ENCODE results near the gene STAB2. TPM values are rescaled to one million over a fixed set of nuclear protein-coding genes. Genes with fewer than 3 reads are reported as not detected.

STAB2 gene, protein sequence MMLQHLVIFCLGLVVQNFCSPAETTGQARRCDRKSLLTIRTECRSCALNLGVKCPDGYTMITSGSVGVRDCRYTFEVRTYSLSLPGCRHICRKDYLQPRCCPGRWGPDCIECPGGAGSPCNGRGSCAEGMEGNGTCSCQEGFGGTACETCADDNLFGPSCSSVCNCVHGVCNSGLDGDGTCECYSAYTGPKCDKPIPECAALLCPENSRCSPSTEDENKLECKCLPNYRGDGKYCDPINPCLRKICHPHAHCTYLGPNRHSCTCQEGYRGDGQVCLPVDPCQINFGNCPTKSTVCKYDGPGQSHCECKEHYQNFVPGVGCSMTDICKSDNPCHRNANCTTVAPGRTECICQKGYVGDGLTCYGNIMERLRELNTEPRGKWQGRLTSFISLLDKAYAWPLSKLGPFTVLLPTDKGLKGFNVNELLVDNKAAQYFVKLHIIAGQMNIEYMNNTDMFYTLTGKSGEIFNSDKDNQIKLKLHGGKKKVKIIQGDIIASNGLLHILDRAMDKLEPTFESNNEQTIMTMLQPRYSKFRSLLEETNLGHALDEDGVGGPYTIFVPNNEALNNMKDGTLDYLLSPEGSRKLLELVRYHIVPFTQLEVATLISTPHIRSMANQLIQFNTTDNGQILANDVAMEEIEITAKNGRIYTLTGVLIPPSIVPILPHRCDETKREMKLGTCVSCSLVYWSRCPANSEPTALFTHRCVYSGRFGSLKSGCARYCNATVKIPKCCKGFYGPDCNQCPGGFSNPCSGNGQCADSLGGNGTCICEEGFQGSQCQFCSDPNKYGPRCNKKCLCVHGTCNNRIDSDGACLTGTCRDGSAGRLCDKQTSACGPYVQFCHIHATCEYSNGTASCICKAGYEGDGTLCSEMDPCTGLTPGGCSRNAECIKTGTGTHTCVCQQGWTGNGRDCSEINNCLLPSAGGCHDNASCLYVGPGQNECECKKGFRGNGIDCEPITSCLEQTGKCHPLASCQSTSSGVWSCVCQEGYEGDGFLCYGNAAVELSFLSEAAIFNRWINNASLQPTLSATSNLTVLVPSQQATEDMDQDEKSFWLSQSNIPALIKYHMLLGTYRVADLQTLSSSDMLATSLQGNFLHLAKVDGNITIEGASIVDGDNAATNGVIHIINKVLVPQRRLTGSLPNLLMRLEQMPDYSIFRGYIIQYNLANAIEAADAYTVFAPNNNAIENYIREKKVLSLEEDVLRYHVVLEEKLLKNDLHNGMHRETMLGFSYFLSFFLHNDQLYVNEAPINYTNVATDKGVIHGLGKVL (N-terminal part only)
- 1 to 10 TPM; 1.0 to 8.2 (median 5.1) TPM for polyA plus RNA-seq (ENCODE audit: insufficient read length in 10 of 10)
- long read RNA-seq, donor 1: 0 reads
- long read RNA-seq, donor 2: 0 reads
- long read RNA-seq, donor 3: 0 reads
- long read RNA-seq, donor 4: 0 reads
- long read RNA-seq, donor 5: 0 reads
- long read RNA-seq, donor 6: 0 reads
- long read RNA-seq, donor 7: 0 reads
- long read RNA-seq, donor 8: 0 reads
- long read RNA-seq, donor 9: 0 reads

DNA sequence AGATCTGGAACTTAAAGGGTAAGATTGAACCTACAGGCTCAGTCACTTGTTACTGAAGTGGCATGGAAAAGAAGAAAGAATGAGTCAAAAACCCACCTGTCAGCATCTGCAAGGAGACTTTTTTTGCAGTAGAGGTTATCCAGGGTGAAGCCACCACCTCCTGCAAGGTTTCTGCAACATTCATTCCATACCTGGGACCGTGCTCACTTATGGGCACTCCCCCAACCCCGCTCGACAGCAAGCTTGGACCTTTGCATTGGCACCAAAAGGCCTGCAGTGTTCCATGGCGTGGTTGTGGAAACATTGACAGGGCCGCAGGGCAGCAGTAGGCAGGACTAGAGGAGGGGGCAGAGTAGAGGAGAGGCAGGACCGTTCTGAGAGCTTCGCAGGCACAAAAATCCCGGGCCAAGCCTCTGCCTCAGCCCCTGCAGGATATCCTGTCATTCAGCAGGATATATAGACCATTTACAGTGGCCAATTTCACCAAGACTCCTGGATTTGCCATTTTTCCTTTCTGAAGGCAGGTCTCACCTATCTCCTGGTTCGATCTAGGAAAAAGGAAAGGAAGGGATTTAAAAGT is at the start of gene STAB2:
STAB2 (plus strand) TSS at position 483 of the 580 bp plus-strand sequence. CDS start 204 bp downstream, outside the sequence.
- DNase-seq: no peak

DNA sequence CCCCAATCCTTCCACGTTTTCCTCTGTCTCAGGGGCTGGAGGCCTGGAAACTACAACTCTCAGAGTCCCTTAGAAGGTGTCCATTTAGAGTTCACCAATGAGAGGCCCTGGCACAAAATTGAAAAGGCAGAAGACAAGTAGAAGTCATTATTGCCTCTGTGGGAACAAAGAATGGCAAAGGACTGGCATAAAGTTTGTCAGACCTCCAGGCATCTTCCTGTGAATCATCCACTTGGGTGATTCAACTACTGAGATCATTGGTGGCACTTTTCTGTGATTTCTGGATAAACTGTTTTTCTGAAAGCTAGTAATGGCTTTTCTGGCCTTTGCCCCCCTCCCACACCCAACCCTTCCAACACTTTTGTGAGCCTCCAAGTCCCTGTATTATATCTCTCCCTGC is 48.7 kb upstream of the STAB2 start:
- DNase-seq: no peak

DNA sequence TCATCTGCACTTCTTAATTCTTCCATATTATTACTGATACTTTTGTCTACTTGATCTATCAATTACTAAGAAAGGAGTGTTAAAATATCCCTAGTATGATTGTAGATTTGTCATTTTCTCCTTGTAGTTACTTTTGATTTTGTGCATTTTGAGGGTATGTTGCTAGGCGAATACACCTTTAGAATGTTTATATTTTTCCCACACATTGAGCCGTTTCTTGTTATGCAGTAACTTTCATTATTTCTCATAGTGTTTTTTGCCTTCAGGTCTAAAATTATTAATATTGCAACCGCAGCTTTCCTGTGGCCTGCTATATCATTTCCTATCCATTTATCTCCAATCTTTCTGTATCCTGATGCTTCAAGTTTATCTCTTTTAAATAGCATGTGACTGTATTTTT is 46.8 kb upstream of the STAB2 start:
- no peak for DNase-seq

- no peak for DNase-seq
Observed at GRCh38 chr12:103542078-103542477, 45.0 kb upstream of the STAB2 start.

DNA sequence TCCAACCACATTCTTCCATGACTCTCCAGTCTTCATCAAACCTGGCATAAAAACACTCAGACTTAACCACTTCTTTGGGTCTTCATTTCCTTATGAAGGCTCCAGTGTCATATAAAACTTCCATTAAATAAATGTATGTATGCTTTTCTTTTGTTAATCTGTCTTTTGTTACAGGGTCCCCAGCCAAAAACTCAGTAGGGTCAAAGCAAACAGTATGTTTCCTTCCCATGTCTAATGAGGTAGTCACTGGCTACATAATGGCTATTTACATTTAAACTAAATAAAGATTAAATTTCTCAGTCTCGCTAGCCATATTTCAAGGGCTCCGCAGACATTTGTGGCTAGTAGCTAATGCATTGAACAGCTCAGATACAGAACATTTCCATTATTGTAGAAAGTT is 40.1 kb upstream of the STAB2 start:
- no peak for DNase-seq

GRCh38 chr12:103547376-103547775 is 39.7 kb upstream of the STAB2 start:
- no peak for DNase-seq

GRCh38 chr12:103547929-103548328 is 39.1 kb upstream of the STAB2 start:
- DNase-seq: no peak

- peak; percentile 55 to 70 (median 66) for DNase-seq
Observed at GRCh38 chr12:103548622-103549601, 38.2 kb upstream of the STAB2 start.

GRCh38 chr12:103556890-103557627 is 30.0 kb upstream of the STAB2 start:
- DNase-seq: peak; percentile 39 to 75 (median 63)

DNA sequence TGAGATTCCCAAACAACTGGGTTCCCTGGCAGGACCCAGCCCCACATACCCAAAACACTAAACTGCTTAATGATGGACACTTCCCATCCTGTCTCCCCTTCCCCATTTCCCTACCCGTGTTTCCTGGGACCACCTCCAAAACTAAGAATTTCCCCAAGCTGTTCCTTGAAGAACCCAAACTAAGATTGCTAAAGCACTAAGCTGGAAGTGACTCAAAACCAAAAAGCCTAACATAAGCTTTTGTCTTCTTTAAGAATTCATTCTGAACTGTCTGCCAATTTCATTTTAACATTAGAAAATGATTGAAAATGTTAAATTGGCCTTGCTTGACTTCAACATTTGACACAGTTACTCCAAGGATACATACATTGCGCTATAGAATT is 29.5 kb upstream of the STAB2 start:
- peak in 2 of 3 donors; percentile 33 to 65 for DNase-seq

DNA sequence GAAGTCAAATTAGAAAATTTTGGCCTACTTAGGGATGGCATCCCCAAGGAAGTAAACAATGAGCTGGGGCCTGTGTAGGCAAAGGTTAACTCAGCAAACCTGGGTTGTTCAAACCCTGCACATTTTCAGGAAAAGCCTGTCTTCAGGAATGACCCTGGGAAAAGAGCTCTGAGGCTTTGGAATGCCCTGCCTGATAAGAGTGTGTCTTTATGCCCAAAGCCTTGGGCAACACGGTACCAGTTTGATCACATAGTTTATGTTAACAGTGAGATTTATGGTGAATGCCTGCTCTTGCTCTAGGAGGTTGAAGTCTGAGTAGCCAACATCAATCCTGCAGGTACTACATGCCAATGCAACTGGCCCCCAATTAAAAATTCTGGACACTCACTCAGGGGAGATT is 28.2 kb upstream of the STAB2 start:
- DNase-seq: no peak

DNA sequence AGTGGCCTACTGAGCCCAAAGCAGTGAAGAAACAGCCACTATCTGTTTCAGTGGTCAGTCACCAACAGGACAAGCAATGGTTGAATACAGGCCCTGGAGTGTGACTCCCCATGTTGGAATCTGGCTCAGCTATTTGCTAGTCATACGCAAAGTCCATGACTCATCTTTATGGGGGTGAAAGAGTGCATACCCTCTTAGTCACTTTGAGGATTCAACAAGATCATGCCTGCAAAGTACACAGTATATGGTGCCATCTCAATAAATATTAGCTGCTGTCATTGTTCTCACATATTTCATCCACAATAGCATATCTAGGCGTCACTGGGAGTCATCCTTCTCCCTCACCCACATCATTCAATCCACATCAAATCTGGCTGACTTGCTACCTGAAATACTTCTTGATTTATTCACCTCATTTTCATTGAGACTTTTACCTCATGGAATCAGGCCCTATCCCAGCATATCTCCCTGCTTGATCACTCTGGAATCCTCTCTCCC is 26.4 kb upstream of the STAB2 start:
- peak in 1 of 3 donors; percentile 91 for DNase-seq

DNA sequence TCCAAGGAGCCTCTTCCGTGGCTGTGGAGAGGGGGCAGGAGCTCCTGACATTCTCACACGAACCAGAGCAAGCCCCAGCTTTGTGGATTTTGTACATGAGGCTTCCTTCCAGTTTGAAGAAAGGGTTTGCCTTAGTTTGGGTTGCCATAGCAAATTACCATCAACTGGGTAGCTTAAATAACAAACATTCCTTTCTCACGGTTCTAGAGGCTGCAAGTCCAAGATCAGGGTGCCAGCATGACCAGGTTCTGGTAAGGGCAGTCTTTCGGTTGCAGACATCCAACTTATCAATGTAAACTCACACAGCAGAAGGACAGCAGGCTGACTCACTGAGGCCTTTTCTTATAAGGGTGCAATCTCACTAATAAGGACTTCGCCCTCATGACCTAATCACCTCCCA is 25.9 kb upstream of the STAB2 start:
- no peak for DNase-seq

- no peak for DNase-seq
Observed at GRCh38 chr12:103566398-103566797, 20.7 kb upstream of the STAB2 start.

DNA sequence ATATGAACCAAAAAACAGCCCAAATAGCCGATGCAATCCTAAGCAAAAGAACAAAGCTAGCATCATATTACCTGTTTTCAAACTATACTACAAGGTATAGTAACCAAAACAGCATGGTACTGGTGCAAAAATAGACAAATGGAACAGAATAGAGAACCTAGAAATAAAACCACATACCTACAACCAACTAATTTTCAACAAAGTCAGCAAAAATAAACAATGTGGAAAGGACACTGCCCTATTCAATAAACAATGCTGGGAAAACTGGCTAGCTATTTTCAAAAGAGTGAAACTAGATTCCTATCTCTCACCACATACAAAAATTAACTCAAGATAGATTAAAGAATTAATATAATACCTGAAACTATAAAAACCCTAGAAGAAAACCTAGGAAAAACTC is 17.8 kb upstream of the STAB2 start:
- DNase-seq: no peak

DNA sequence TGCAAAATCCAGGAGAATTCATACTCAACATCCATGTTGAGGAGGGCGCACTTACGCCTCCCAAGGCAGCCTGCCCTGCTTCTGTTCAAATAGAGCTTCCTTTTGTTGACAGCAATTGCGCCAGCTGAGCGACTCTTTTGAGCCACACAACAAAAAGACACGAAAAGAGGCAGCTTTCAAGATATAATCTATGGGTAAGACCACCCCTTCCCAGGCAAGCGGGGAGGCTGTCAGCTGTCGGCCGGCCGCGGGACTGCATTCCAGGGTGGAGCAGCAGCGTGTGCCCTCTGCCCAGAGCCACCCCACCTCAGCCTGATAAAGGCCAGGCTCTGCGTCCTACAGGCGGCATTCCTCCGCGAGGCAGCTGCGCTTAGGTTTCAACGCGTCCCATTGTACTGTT is 15.8 kb upstream of the STAB2 start:
- DNase-seq: peak in 2 of 3 donors; percentile 26 to 36

- DNase-seq: no peak
Observed at GRCh38 chr12:103572312-103573045, 14.6 kb upstream of the STAB2 start.

DNA sequence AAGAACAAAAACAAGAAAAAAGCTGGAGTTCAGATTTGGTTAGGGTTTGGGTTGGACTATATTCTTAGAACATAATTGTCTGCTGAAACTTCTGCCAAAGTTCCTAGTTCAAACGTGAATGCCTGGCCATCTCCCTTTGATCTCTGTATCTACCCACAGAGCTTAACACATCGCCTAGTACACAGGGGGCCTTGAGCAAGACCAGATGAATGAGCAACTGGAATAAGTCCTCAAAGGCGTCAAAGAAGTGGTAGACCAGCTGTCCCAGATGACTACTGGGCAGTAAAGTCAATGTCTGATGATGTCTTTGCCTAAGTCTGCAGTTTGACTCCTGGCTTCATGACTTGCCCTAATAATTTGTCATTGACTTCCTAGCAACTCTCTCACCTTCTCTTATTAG is 13.9 kb upstream of the STAB2 start:
- no peak for DNase-seq
